Activated gamma-delta T cell treated with Interleukin-2 at 50 U/mL for 16 hours (primary cell): ENCODE data around the gene PLXNB3.
"Not testable (repeated sequence)": the region's sequence is repeated elsewhere in the genome, so short reads cannot be mapped to it uniquely, and the experiment has no call there.

ENCODE experiments used
- DNase-seq: peaks from one replicate; pipeline ENCODE4 v3.0.0-alpha.2; 2020

Gene PLXNB3

GRCh38 chrX:153763989-153764755 lies at the start of gene PLXNB3:
TSS of gene PLXNB3 (plus strand) at chrX:153764249. CDS start at chrX:153765536, 1,287 bp downstream.
- DNase-seq = peak; percentile 78

- no peak for DNase-seq
These were observed 49.8 kb upstream of the PLXNB3 start for GRCh38 chrX:153714256-153714655.

- DNase-seq = no peak
These were observed 46.6 kb upstream of the PLXNB3 start for GRCh38 chrX:153717445-153717844.

DNA sequence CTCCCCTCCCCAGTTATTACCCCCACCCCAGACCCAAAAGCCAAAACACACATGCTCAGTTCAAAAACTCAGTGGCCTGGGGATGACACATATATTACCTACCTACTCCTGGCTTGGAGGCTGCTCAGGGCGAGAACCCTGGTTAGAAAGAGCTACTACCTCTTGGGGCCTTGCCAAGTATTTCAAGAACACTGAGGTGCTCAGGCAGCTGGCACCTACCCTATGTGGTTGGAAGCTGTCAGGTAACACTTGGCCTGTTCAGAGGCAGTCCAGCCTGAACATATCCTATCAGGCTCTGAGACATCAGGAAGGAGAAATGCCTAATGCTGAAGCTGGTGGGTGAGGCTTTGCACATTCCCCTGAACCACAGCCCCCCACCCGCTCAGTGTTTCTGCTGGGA lies 44.8 kb upstream of the PLXNB3 start:
- no peak for DNase-seq

DNA sequence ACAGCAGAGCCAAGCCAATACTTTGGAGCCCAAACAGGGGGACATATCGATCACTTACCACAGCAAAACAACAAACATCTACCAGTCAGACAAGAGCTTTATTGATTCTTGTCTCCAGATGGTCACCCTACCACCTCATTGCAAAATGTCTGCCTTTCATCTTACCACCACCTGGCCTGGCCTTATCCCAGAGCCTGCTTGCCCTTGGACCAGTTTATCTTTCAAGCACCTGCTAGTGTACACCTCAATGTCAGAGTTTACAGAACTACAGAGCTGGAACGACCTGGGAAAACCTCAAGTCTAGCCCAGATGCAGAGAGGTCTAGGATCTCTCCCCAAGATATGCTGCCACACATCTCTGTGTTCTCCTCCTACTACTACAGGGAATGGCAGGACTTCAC lies 44.3 kb upstream of the PLXNB3 start:
- DNase-seq = no peak

DNA sequence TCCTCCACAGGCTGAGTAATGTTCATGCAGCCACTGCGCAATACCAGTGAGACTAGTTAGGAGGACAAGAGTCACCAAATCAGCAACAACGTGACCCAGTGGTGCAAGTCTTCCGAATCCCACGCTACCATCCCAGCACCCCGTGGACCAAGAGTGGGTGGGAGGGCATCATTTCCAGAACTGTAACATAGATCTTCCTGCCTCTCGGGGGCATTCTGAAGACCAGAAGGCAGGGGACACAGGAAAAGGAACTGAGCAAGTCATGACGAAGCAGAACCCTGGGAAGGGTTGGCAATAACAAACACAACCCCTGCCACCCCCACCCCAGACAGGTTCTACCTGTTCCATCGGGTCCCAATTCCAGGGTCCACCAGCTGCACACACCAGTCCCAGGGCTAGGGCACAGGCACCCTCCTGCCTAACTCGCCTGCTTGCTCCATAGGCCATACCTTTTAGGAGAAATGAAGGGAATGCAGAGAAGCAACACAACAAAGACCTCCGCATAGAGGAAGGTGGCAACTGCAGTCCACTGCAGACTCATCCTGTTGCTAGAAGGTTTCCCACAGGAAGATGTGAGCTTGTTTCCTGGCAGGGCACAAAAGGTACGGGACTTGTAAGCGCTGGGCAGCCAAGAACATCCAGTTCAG lies 41.2 kb upstream of the PLXNB3 start:
- no peak for DNase-seq

DNA sequence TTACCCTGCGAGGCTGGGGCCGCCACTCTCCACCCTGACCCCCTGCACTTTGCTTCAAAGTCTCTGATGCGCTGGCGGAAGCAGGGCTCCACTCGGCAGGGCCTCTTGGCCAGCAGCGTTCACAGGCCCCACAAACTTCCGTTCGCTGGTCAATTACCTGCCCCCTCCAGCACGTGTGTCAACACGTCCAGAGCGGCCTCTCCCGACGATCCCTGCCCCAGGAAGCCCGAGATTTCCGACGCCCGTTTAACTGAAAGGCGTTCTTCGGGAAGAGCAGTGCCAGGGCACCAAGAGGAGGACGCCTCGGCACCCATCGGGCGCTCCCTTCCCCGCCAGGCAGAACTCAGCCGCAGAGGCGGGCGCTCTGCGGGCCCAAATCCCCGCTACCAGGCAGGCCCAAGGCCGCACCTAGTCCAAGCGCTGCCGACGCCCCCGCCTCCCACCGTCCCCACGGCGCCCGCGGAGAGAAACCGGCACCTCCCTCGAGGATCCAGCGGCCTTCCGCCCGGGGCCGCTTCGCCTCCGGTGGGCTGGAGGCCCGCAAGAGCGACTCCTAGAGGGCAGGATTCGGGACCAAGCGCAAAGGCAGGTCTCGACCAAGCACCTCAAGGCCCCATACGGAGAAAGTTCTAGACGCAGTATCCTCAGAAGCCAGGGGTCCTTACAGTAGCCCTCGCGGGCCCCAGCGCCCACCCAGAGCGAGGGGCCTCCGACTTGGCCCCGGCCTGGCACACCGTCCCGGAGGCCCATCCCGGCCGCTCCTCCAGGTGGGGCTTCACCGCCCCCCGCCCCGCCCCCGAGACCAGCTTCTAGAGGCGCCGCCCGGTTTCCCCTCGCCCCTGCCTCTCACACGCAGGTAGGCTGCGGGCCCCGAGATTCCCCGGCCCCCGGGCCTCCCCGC lies 40.4 kb upstream of the PLXNB3 start:
- DNase-seq = peak; percentile 35

GRCh38 chrX:153724252-153725038 lies 39.6 kb upstream of the PLXNB3 start, which contains the start of the genes ABCD1 and BCAP31:
TSS of gene ABCD1 (plus strand) at chrX:153724856. CDS start at chrX:153725267, 411 bp downstream.
TSS of gene BCAP31 (minus strand) at chrX:153724387. CDS start at chrX:153723244, 1,143 bp downstream.
- DNase-seq = peak; percentile 83

DNA sequence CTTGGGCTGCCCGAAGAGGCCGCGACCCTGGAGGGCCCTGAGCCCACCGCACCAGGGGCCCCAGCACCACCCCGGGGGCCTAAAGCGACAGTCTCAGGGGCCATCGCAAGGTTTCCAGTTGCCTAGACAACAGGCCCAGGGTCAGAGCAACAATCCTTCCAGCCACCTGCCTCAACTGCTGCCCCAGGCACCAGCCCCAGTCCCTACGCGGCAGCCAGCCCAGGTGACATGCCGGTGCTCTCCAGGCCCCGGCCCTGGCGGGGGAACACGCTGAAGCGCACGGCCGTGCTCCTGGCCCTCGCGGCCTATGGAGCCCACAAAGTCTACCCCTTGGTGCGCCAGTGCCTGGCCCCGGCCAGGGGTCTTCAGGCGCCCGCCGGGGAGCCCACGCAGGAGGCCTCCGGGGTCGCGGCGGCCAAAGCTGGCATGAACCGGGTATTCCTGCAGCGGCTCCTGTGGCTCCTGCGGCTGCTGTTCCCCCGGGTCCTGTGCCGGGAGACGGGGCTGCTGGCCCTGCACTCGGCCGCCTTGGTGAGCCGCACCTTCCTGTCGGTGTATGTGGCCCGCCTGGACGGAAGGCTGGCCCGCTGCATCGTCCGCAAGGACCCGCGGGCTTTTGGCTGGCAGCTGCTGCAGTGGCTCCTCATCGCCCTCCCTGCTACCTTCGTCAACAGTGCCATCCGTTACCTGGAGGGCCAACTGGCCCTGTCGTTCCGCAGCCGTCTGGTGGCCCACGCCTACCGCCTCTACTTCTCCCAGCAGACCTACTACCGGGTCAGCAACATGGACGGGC lies 38.8 kb upstream of the PLXNB3 start:
- DNase-seq = no peak

GRCh38 chrX:153725832-153726285 lies 38.2 kb upstream of the PLXNB3 start:
- DNase-seq = no peak

DNA sequence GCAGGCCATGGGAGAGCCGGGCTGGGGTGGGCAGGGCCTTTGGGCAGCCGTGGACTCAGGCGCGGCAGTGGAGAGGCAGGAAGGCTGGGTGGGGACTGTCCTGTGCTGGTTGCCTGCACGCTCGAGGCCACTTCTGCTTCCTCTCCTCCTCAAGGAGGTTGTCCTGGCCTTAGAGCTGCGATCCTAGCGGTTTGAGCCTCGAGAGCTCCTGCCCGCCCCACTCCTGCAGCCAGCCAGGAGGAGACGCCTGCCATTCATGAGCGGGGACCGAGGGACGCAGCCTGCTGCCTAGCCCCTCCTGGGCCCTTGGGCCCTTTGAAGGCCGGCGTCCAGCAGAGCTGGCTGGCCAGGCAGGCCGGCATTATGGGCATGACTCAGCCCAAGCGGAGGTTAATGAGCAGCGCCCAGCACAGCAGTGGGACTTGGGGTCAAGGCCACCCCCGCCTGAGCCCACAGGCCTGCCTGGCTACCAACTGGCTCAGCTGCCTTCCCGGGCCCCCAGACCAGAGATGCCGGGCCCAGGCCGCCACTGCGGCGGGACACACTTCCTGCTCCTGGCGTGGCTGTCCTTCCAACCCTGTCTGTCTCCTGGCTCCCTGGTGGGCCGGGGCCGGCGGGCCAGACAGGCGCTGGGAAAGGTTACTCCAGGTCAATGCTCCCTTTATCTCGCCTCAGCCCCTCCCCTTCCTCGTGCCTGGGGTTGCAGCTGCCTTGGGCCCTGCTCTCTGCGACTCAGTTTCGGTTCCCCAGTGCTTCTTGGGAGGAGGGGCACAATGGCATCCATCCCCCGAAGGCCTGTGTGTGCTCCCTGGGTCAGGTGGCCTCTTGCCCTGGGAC lies 37.5 kb upstream of the PLXNB3 start:
- no peak for DNase-seq

GRCh38 chrX:153727123-153727931 lies 36.7 kb upstream of the PLXNB3 start:
- DNase-seq = no peak

GRCh38 chrX:153728095-153728494 lies 36.0 kb upstream of the PLXNB3 start:
- DNase-seq = no peak

GRCh38 chrX:153728951-153729631 lies 35.0 kb upstream of the PLXNB3 start:
- DNase-seq = no peak

GRCh38 chrX:153730115-153730514 lies 33.9 kb upstream of the PLXNB3 start:
- not testable (repeated sequence) for DNase-seq

- no peak for DNase-seq
These were observed 32.8 kb upstream of the PLXNB3 start for GRCh38 chrX:153731117-153731844.

DNA sequence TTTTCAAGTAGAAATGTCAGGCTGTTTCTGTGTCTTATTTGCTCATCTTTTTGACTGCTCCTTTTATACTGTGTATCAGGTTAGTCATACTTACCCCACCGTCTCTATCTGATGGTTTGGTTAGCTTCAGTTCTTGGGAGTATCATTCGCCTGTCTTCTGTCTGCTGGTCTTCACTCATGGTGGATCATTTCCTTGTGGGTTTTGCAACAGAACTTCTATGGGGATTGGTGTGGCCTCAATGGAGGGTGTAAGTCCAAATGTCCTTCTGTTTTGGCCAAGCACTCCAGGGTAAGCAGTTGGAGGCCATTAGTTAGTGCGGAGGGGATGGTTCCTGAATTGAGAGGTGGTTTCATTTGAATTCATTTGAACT lies 32.2 kb upstream of the PLXNB3 start:
- DNase-seq = no peak

GRCh38 chrX:153732401-153732800 lies 31.6 kb upstream of the PLXNB3 start:
- no peak for DNase-seq
